GM10248 (cell line): ENCODE data around the gene AQP1.

ENCODE experiments used
- CTCF ChIA-PET: fragments of 300-600 bp; sonication (Branson Sonifier 250); formaldehyde crosslinking; extraction: SDS; loops from one replicate; lab custom pipeline; 2021; ENCODE audit warnings: antibody characterized with exemption; lab: Yijun Ruan, JAX
- POLR2A ChIA-PET: fragments of 350-650 bp; sonication (Branson Sonifier 250); formaldehyde crosslinking; extraction: SDS; loops from one replicate; lab custom pipeline; 2020; ENCODE audit warnings: antibody characterized with exemption; lab: Yijun Ruan, JAX
- DNase-seq: peaks from one replicate; pipeline ENCODE4 v3.0.0; 2012; ENCODE audit errors: extremely low spot score
- TF ChIP-seq, protein P1 (sequence below): IDR thresholded peaks from 2 replicates; pipeline ENCODE4 v1.5.1; 2012; ENCODE audit warnings: mild to moderate bottlenecking, low read depth; ENCODE audit errors: extremely low read depth, missing control alignments, control extremely low read depth

AQP1 gene

DNA sequence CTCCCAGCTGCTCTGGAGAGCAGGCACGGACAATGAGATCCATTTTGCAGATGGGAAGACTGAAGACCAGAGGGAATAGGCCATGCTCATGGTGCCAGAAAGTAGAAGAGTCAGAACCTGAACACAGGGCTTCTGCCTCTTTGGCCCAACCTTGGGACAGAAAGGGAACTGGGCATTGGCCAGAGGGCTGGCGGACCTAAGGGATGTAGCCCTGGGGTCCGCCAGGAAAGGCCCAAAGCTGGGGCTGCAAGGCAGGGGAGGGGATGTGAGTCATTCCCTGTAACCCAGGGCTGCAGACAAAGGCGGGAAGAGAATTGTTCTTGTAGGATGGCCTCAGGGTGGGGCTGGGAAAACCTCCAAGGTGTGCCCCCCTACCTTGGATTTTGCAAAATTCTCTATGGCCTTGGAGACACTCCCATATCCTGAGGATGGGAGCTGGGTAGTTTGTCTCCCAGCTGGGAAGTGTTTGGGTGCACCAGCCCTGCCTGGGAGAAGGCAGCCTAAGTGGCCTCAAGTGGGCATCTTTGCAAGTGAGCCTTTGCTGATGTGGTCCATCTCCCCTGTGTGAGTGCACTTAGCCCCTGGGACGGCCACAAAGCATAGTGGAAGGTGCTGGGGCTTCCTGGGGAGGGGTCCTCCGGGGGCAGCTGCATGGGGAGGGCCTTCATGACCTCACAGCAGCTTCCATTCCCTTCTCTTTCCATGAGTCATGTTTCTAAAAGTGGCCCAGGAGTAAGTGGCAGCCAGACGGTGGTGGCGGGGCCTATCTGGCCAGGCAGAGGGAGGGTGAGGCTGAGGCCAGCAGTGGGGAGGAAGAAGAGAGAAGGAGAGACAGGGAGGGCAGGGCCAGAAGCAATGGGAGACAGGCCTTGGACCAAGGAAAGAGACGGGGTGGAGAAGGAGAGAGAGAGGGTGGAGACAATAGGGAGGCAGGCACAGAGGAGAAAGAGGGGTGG, 9.2 kb downstream of the AQP1 start:
- DNase-seq, result no peak
- CTCF ChIA-PET, result interaction anchor here (1.1 to 3.3 kb wide), 6 partner anchors 8 to 63 kb away, joined by 3 to 16 read pairs (median 4); no protein-coding TSS in a partner anchor
- POLR2A ChIA-PET, result no interaction called here

DNA sequence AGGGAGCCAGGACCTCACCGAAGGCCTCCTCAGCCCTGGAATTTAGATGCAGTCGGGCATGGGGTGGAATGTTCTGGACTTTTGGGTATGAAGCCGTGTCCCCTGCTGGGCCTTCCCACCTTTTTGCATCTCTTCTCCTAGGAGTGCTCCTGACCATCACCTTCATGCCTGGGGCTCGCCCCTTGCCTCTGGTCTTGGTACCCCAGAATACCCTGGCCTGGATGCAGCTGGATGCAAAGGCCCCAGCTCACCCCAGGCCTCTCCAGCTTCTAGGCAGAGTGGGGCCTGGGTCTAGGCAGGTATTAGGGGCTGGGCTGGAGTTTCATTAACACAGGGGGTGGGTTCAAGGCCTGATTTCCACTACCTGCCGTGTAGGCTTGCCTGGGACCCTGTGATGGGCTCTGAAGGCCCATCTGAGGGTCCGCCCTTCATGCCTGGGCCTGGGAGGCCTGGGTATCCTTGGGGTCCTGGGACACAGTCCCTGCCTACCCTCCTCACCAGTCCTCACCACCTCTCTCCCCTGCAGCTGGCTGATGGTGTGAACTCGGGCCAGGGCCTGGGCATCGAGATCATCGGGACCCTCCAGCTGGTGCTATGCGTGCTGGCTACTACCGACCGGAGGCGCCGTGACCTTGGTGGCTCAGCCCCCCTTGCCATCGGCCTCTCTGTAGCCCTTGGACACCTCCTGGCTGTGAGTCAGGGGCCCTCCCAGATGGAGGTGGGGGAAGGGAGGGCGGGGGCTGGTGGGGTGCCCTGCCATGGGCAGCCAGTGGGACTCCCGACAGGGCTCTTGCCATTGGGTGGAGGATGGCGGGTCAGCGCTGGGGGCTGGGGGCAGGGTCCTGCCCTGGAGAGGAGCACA, 10.1 kb downstream of the AQP1 start:
- DNase-seq, result no peak
- CTCF ChIA-PET, result interaction anchor here (1.0 to 3.3 kb wide), 4 partner anchors 8 to 62 kb away, joined by 3 to 16 read pairs (median 4); no protein-coding TSS in a partner anchor
- POLR2A ChIA-PET, result no interaction called here
- TF ChIP-seq, protein P1, sequence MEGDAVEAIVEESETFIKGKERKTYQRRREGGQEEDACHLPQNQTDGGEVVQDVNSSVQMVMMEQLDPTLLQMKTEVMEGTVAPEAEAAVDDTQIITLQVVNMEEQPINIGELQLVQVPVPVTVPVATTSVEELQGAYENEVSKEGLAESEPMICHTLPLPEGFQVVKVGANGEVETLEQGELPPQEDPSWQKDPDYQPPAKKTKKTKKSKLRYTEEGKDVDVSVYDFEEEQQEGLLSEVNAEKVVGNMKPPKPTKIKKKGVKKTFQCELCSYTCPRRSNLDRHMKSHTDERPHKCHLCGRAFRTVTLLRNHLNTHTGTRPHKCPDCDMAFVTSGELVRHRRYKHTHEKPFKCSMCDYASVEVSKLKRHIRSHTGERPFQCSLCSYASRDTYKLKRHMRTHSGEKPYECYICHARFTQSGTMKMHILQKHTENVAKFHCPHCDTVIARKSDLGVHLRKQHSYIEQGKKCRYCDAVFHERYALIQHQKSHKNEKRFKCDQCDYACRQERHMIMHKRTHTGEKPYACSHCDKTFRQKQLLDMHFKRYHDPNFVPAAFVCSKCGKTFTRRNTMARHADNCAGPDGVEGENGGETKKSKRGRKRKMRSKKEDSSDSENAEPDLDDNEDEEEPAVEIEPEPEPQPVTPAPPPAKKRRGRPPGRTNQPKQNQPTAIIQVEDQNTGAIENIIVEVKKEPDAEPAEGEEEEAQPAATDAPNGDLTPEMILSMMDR, result no peak

More for the DNA sequence above, 9.2 kb downstream of the AQP1 start:
- TF ChIP-seq, protein P1, result no peak

DNA sequence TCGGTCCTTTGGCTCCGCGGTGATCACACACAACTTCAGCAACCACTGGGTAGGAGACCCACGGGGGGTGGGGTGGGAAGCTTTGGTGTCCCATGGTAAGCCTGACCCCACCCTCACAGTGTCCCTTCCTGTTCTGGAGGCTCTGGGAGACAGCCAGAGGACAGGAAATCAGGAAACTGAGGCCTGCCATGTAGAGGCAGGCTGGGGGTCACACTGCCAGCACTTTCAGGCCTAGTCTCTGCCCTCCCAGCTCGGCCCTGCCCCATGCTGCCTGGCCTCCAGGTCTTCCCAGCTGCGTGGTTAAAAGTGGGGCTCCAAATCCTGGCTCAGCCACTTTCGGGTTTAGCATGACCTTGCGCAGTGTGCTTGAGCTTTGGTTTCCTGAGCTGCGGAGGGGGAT, 10.9 kb downstream of the AQP1 start:
- DNase-seq, result no peak
- POLR2A ChIA-PET, result no interaction called here
- TF ChIP-seq, protein P1, result no peak
- CTCF ChIA-PET, result interaction anchor here (1.0 to 3.1 kb wide), 4 partner anchors 9 to 61 kb away, joined by 3 to 23 read pairs (median 4); no protein-coding TSS in a partner anchor

DNA sequence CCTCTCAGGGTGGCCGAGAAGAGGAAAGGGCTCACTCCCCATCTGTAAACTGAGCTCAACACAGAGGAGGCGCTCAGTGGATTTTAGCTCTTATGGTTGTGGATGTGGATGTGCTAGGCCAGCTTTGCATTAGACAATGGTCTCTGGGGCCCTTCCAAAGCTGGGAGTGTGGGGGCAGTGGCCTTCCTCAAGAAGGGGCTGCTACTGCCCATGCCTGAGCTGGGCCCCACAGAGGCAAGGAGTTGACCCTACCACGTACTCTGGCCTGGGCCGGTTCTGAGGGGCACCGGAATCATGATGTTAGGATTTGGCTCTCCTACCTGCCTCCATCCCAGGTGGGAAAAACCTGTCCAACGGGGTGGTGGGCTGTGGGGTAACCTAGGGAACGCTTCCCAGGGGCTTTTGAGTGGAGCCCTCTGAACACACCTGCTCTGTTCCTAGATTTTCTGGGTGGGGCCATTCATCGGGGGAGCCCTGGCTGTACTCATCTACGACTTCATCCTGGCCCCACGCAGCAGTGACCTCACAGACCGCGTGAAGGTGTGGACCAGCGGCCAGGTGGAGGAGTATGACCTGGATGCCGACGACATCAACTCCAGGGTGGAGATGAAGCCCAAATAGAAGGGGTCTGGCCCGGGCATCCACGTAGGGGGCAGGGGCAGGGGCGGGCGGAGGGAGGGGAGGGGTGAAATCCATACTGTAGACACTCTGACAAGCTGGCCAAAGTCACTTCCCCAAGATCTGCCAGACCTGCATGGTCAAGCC, 11.5 kb downstream of the AQP1 start:
- TF ChIP-seq, protein P1, result no peak
- ChIA-PET POLR2A (no interaction called here), CTCF (interaction anchor here (0.7 to 3.1 kb wide), 5 partner anchors 11 to 60 kb away, joined by 3 to 23 read pairs (median 4); no protein-coding TSS in a partner anchor)
- no peak for DNase-seq

DNA sequence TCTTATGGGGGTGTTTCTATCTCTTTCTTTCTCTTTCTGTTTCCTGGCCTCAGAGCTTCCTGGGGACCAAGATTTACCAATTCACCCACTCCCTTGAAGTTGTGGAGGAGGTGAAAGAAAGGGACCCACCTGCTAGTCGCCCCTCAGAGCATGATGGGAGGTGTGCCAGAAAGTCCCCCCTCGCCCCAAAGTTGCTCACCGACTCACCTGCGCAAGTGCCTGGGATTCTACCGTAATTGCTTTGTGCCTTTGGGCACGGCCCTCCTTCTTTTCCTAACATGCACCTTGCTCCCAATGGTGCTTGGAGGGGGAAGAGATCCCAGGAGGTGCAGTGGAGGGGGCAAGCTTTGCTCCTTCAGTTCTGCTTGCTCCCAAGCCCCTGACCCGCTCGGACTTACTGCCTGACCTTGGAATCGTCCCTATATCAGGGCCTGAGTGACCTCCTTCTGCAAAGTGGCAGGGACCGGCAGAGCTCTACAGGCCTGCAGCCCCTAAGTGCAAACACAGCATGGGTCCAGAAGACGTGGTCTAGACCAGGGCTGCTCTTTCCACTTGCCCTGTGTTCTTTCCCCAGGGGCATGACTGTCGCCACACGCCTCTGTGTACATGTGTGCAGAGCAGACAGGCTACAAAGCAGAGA, 12.2 kb downstream of the AQP1 start:
- DNase-seq, result no peak
- ChIA-PET POLR2A (no interaction called here), CTCF (interaction anchor here (0.7 to 3.1 kb wide), 4 partner anchors 10 to 60 kb away, joined by 3 to 23 read pairs (median 4); no protein-coding TSS in a partner anchor)
- TF ChIP-seq, protein P1, result no peak
